MG63 (cell line): ENCODE measurements around the gene NAALADL2. TPM values are rescaled to one million over a fixed set of nuclear protein-coding genes. Genes with fewer than 3 reads are reported as not detected.
A peak's percentile ranks its signal among the peaks of the same experiment; 100 is the strongest.

Source experiments
- DNase-seq: peaks from one replicate; pipeline ENCODE4 v3.0.0-alpha.2; 2020
- H3K27me3 ChIP-seq: fragments of 250-450 bp; sonication (Bioruptor Pico); 2 replicates; pipeline ENCODE4 v1.5.1; 2020; ENCODE audit warnings: mild to moderate bottlenecking, moderate library complexity
- H3K36me3 ChIP-seq: fragments of 250-450 bp; sonication (Bioruptor Pico); 2 replicates; pipeline ENCODE4 v1.5.1; 2020; ENCODE audit warnings: mild to moderate bottlenecking, moderate library complexity
- H3K4me3 ChIP-seq: fragments of 250-450 bp; sonication (Bioruptor Pico); 2 replicates; pipeline ENCODE4 v1.5.1; 2020; ENCODE audit warnings: mild to moderate bottlenecking, moderate library complexity
- H3K9me3 ChIP-seq: fragments of 250-450 bp; sonication (Bioruptor Pico); 2 replicates; pipeline ENCODE4 v1.5.1; 2020; ENCODE audit warnings: mild to moderate bottlenecking, moderate library complexity
- total RNA-seq: library from RNA; depleted of rRNA; stranded (reverse); fragments of >200 nt; shearing (Covaris generic); gene quantifications from 2 replicates; pipeline ENCODE4 v1.2.3, GENCODE V29; 2014; ENCODE audit warnings: low replicate concordance

NAALADL2 gene
- total RNA-seq, 1 experiment from 2014 or later: 1.6 TPM

GRCh38 chr3:175226444-175226843 is 367.3 kb downstream of the NAALADL2 start:
- Histone ChIP-seq H3K36me3 (no peaks in the 10 kb centered on the region), H3K4me3 (no peak overlapping the region), H3K27me3 (no peaks in the 10 kb centered on the region), H3K9me3 (no peaks in the 10 kb centered on the region; the same call in 1 of the 2 replicates)
- no peak for DNase-seq

DNA sequence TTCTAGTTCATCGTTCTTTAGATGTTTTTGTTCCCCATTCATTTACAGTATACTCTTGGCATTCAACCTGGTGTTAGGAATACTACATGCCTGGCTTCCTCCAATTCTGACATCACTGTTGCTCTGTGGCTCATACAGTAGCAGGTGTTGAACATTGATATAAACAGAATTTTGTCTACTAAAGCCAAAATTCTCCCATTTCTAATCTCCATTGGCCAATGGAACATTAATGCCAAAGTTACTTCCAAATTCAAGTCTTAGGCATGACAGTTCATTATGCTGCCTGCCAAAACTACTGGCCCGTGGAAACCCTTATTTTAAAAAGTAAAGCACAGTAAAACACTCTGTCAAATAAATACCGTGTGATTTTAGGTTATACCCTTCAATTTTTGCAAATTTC is 368.0 kb downstream of the NAALADL2 start:
- no peaks in the 10 kb centered on the region for H3K36me3 ChIP-seq
- no peak overlapping the region for H3K4me3 ChIP-seq
- peak; percentile 12 for DNase-seq
- no peaks in the 10 kb centered on the region for H3K27me3 ChIP-seq
- H3K9me3 ChIP-seq: no peaks in the 10 kb centered on the region; the same call in 1 of the 2 replicates

DNA sequence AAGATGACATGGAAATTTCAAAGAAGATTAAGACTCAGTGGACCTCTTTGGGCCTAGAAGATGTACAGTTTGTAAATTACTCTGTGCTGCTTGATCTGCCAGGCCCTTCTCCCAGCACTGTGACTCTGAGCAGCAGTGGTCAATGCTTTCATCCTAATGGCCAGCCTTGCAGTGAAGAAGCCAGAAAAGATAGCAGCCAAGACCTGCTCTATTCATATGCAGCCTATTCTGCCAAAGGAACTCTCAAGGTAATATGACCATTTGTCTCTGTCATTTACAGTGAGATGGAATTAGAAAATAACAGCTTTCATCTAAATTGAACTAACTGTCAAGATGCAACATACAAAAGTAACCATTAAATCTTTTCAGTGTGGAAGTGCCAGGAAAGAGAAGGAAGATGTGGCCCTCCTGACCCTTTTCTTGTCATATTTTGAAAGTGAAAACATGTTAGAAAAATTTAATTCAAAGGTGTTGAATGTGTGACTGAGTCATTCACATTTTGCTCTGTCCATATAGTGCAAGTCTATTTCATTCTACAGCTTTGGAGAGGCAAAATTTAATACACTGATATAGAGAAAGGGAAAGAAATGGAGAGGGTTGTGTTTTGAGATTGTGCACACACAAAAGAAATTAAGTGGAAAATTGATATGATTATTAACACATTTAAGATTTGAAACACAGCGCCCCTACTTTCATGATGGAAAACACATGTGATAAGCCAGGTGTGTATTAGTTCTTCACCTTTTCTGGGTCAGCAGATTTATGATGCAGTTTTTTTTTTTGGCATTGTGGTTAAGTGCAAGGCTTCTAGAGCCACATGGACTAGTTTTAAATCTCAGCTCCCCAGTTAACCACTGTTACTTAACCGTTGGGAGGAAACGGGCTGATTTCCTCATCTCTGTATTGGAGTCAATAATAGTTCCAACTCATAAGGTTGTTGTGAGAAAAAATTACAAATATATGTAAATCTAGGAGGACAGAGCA is 375.1 kb downstream of the NAALADL2 start:
- Histone ChIP-seq H3K36me3 (no peaks in the 10 kb centered on the region), H3K9me3 (no peaks in the 10 kb centered on the region; the same call in 1 of the 2 replicates), H3K4me3 (no peak overlapping the region), H3K27me3 (no peaks in the 10 kb centered on the region)
- no peak for DNase-seq

DNA sequence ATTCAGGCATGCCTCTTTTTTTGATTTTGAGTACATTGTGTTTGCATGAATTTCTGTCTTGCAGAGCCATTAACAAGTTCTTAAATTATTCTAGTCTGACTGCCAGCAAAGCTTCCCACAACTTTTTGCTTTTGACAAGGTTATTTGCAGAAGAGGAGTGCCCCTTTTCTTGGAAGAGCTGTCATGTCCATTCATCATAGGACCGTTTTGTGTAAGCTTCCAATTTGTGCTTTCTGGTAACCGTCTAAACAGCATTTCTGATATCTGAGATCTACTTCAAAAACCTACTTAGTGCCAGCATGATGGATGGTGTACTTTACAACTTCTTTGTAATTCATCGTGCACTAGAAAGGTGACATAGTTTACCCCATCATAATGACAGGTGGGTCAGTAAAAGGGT is 379.7 kb downstream of the NAALADL2 start:
- Histone ChIP-seq H3K9me3 (no peaks in the 10 kb centered on the region), H3K4me3 (no peak overlapping the region), H3K36me3 (no peaks in the 10 kb centered on the region), H3K27me3 (no peaks in the 10 kb centered on the region)
- DNase-seq: no peak

DNA sequence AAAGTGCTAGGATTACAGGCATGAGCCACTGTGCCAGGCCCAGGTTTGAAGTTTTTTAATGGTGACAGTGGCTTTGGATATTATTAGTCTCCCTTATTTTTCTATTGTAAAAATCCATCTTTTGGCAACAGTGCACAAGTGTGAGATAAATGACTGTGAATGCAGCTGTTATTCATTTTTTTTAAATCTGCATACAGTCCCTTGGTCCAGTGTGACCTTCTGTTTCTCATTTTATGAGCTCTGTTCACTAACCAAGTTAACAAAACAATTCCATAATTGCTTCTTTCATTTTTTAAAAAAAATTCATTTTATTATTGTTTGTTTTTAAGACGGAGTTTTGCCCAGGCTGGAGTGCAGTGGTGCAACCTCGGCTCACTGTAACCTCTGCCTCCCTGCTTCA is 381.8 kb downstream of the NAALADL2 start:
- H3K4me3 ChIP-seq: no peak overlapping the region
- H3K27me3 ChIP-seq: no peaks in the 10 kb centered on the region
- no peak for DNase-seq
- no peaks in the 10 kb centered on the region for H3K36me3 ChIP-seq
- H3K9me3 ChIP-seq: no peaks in the 10 kb centered on the region

DNA sequence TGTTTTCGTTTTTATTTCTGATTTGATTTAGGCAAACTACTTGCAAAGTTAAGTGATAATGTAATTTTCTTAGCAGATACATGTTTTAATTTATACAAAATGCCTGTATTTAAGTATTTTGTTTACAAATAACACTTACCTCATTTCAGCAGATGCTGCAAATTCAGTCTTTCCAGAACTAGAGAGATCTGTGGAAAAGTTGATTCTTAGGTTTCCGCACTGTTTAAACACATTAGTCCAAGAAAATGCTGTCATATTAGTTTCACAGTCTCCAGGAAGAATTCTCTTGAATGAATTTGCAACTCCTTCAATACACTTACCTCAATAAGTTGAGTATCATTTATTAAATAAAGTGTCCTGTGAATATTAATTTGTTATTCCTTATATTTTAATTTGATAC is 383.1 kb downstream of the NAALADL2 start:
- Histone ChIP-seq H3K9me3 (no peaks in the 10 kb centered on the region), H3K4me3 (no peak overlapping the region), H3K27me3 (no peaks in the 10 kb centered on the region), H3K36me3 (no peaks in the 10 kb centered on the region)
- DNase-seq: no peak

- DNase-seq: no peak
- Histone ChIP-seq H3K36me3 (no peaks in the 10 kb centered on the region), H3K4me3 (no peak overlapping the region), H3K9me3 (no peaks in the 10 kb centered on the region), H3K27me3 (no peaks in the 10 kb centered on the region)
Observed at GRCh38 chr3:175246234-175246633, 387.1 kb downstream of the NAALADL2 start.

DNA sequence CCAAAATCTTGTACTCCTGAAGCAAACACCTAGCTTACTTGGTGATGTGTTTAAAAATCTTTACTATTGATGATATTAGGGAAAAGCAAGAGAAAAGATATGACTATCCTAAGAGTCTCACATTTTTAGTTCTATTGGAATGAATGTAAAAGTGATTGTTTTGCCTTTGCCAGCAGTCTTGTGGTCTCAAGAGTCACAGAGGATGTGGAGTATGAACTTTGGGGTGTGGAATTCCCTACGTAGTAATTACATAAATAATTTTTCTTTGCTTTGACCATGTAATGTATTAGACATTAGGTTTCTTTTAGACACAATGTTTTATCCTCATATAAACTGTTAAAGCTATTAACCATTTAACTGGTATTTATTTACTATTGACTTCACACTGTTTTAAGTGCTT is 387.6 kb downstream of the NAALADL2 start:
- Histone ChIP-seq H3K36me3 (no peaks in the 10 kb centered on the region), H3K4me3 (no peak overlapping the region), H3K27me3 (no peaks in the 10 kb centered on the region), H3K9me3 (no peaks in the 10 kb centered on the region)
- no peak for DNase-seq

DNA sequence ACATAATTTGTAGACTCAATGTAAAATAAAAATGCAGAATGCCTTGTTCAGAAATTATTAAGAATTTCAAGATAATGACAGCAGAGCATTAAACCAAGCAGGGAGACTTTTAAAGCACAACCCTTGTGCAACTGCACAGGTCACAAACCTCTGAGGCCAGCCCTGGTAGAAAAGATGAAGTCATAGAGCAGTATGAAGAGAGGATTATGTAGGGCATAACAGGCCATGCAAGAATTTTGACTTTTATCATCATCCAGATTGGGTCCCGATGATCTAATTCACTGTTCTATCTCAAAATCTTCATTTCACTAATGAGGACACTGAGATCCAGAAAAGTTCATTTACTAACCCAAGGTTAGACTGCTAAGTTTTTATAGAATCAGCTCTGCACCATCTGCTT is 388.5 kb downstream of the NAALADL2 start:
- DNase-seq: no peak
- no peaks in the 10 kb centered on the region for H3K36me3 ChIP-seq
- H3K4me3 ChIP-seq: no peak overlapping the region
- H3K27me3 ChIP-seq: no peaks in the 10 kb centered on the region
- H3K9me3 ChIP-seq: no peaks in the 10 kb centered on the region

DNA sequence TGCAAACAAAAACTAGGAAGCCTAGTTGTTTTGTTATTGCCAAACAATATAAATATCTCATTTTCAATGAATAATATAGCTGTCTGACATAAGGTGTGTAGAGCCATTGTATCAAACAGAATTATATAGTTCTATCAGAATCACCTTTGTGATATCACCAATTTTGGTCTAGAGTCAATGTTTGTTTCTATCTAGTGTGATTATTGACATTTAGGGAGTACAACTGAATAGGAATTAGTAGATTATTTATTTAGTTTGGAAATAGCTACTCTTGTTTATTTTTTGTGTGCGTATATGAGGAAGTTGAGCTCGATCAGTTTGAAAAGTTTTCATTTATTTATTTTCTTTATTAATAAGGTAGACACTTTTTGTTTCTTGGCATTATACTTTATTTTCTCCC is 389.7 kb downstream of the NAALADL2 start:
- no peaks in the 10 kb centered on the region for H3K9me3 ChIP-seq
- DNase-seq: no peak
- no peaks in the 10 kb centered on the region for H3K36me3 ChIP-seq
- H3K4me3 ChIP-seq: no peak overlapping the region
- H3K27me3 ChIP-seq: no peaks in the 10 kb centered on the region

DNA sequence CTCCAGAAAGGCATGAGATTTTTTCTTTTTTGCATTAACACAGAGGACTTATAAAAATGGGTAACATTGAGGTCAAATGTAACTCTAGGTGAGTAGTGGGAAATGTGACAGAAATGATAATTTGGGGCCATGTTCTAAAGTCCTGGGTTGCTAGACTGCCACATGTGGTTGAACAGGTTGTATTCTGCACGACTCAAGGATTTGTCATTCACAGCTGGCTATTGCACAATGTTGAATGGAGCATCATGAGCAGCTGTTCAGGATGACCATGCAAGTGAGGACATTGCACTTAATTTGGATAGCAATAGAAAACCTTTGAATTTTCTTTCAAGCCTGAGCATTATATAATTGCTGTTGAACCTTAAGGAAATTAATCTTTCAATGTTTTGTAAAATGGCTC is 396.6 kb downstream of the NAALADL2 start:
- DNase-seq: peak; percentile 33
- Histone ChIP-seq H3K27me3 (no peaks in the 10 kb centered on the region), H3K4me3 (no peak overlapping the region), H3K36me3 (no peaks in the 10 kb centered on the region), H3K9me3 (no peaks in the 10 kb centered on the region)

DNA sequence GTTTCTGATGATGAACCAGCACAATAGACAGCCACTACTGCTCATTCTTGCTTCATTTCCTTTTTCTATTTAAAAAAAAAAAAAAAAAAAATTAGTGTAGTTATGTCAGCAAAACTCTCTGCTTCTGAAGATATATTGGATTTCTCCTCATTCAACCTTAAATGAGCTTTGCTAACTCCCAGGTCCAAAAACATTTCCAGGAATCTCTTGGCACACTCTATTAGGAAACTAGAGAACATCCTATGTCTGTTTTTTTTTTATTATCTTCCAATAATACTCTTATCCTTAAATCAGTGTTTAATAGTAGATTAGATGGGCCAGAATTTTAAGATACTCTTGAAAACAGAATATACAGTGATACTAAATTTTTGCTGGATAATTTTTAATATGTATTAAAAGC is 398.0 kb downstream of the NAALADL2 start:
- Histone ChIP-seq H3K36me3 (no peaks in the 10 kb centered on the region), H3K9me3 (no peaks in the 10 kb centered on the region), H3K4me3 (no peak overlapping the region), H3K27me3 (no peaks in the 10 kb centered on the region)
- no peak for DNase-seq

DNA sequence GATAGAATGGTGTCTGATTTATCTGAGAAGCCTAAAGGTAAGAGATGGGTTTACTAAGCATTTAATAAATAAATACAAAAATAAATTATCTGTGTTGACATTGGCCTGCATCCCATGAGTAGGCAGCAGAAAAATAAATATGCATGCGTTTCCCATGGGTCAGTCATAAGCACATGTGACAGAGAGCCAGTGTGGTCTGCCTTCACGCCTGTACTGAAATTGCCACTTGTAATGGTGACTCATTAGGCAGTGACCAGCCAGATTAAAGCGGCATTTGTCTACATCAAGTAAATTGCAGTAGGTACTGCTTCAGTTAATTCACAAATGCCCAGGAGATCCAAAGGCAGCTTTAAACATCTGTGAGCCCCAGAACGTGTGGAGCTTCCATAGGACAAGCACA is 399.6 kb downstream of the NAALADL2 start:
- Histone ChIP-seq H3K4me3 (no peak overlapping the region), H3K36me3 (no peaks in the 10 kb centered on the region), H3K27me3 (no peaks in the 10 kb centered on the region), H3K9me3 (no peaks in the 10 kb centered on the region)
- DNase-seq: peak; percentile 12

GRCh38 chr3:175260145-175260794 is 401.1 kb downstream of the NAALADL2 start:
- Histone ChIP-seq H3K4me3 (no peak overlapping the region), H3K27me3 (no peaks in the 10 kb centered on the region), H3K9me3 (no peaks in the 10 kb centered on the region), H3K36me3 (no peaks in the 10 kb centered on the region; the same call in 1 of the 2 replicates)
- DNase-seq: no peak

GRCh38 chr3:175266478-175266877 is 407.3 kb downstream of the NAALADL2 start:
- Histone ChIP-seq H3K27me3 (no peaks in the 10 kb centered on the region), H3K36me3 (no peaks in the 10 kb centered on the region; the same call in 1 of the 2 replicates), H3K9me3 (no peaks in the 10 kb centered on the region), H3K4me3 (no peak overlapping the region)
- DNase-seq: no peak

GRCh38 chr3:175267121-175267531 is 408.0 kb downstream of the NAALADL2 start:
- DNase-seq: no peak
- H3K36me3 ChIP-seq: no peaks in the 10 kb centered on the region; the same call in 1 of the 2 replicates
- no peaks in the 10 kb centered on the region for H3K9me3 ChIP-seq
- no peaks in the 10 kb centered on the region for H3K27me3 ChIP-seq
- no peak overlapping the region for H3K4me3 ChIP-seq

GRCh38 chr3:175267561-175267960 is 408.4 kb downstream of the NAALADL2 start:
- no peaks in the 10 kb centered on the region; the same call in 1 of the 2 replicates for H3K36me3 ChIP-seq
- DNase-seq: no peak
- H3K27me3 ChIP-seq: no peaks in the 10 kb centered on the region
- no peak overlapping the region for H3K4me3 ChIP-seq
- H3K9me3 ChIP-seq: no peaks in the 10 kb centered on the region
